ENCODE measurements around the gene PTPRN2.

PTPRN2 gene

GRCh38 chr7:158366346-158366745 is 221.3 kb downstream of the PTPRN2 start:
- TF ChIP-seq POLR2A (IDR thresholded peaks at IDR 0.05; ENCODE audit: extremely low read depth, insufficient read length), result no peak
- no peak for TF ChIP-seq CTCF (IDR thresholded peaks at IDR 0.05; ENCODE audit: low read depth, low read length)
- TF ChIP-seq MAX (IDR thresholded peaks at IDR 0.05; ENCODE audit: low read depth, low read length), result no peak
- no peak for TF ChIP-seq MYC (IDR thresholded peaks at IDR 0.05; ENCODE audit: low read depth, low read length)
- DNase-seq (ENCODE audit: low read depth), result no peak

GRCh38 chr7:158365267-158365666 is 222.4 kb downstream of the PTPRN2 start:
- DNase-seq (ENCODE audit: low read depth), result no peak
- no peak overlapping the region for H3K4me3 ChIP-seq (ENCODE audit: low read depth, low read length)
- TF ChIP-seq POLR2A (IDR thresholded peaks at IDR 0.05; ENCODE audit: extremely low read depth, insufficient read length) (no peak), MAX (IDR thresholded peaks at IDR 0.05; ENCODE audit: low read depth, low read length) (no peak), CTCF (IDR thresholded peaks at IDR 0.05; ENCODE audit: low read depth, low read length) (no peak), MYC (IDR thresholded peaks at IDR 0.05; ENCODE audit: low read depth, low read length) (no peak)

More at GRCh38 chr7:158366346-158366745, 221.3 kb downstream of the PTPRN2 start:
- no peak overlapping the region for H3K4me3 ChIP-seq (ENCODE audit: low read depth, low read length)

GRCh38 chr7:158364451-158364850 is 223.2 kb downstream of the PTPRN2 start:
- no peak overlapping the region for H3K4me3 ChIP-seq (ENCODE audit: low read depth, low read length)
- TF ChIP-seq POLR2A (IDR thresholded peaks at IDR 0.05; ENCODE audit: extremely low read depth, insufficient read length), result no peak
- TF ChIP-seq CTCF (IDR thresholded peaks at IDR 0.05; ENCODE audit: low read depth, low read length), result no peak
- TF ChIP-seq MAX (IDR thresholded peaks at IDR 0.05; ENCODE audit: low read depth, low read length), result no peak
- TF ChIP-seq MYC (IDR thresholded peaks at IDR 0.05; ENCODE audit: low read depth, low read length), result no peak
- no peak for DNase-seq (ENCODE audit: low read depth)

- DNase-seq (ENCODE audit: low read depth), result peak; percentile 47
- TF ChIP-seq MAX (IDR thresholded peaks at IDR 0.05; ENCODE audit: low read depth, low read length), result peak; percentile 23; the same call in 1 of the 2 replicates
- TF ChIP-seq CTCF (IDR thresholded peaks at IDR 0.05; ENCODE audit: low read depth, low read length), result no peak
Observed at GRCh38 chr7:158362912-158363905, 224.4 kb downstream of the PTPRN2 start.

GRCh38 chr7:158362001-158362400 is 225.6 kb downstream of the PTPRN2 start:
- no peak overlapping the region for H3K4me3 ChIP-seq (ENCODE audit: low read depth, low read length)
- TF ChIP-seq POLR2A (IDR thresholded peaks at IDR 0.05; ENCODE audit: extremely low read depth, insufficient read length) (no peak), CTCF (IDR thresholded peaks at IDR 0.05; ENCODE audit: low read depth, low read length) (no peak), MYC (IDR thresholded peaks at IDR 0.05; ENCODE audit: low read depth, low read length) (no peak), MAX (IDR thresholded peaks at IDR 0.05; ENCODE audit: low read depth, low read length) (no peak)
- DNase-seq (ENCODE audit: low read depth), result no peak

More at GRCh38 chr7:158362912-158363905, 224.4 kb downstream of the PTPRN2 start:
- H3K4me3 ChIP-seq (ENCODE audit: low read depth, low read length), result no peak overlapping the region
